HG02588 (cell line): ENCODE measurements around the gene NOS3.
A peak's percentile ranks its signal among the peaks of the same experiment; 100 is the strongest.

Experiments used
- ATAC-seq: cut with Tn5 transposase; IDR thresholded peaks from one replicate; pipeline ENCODE4 v1.9.1; 2021; ENCODE audit warnings: mild to moderate bottlenecking, moderate library complexity; ENCODE audit not compliant: unreplicated experiment

Gene NOS3

GRCh38 chr7:150951521-150951920 is 39.3 kb upstream of the NOS3 start:
- no peak for ATAC-seq

GRCh38 chr7:150952331-150953050 is 38.3 kb upstream of the NOS3 start:
- ATAC-seq: no peak

- ATAC-seq: no peak
Measured at GRCh38 chr7:150953061-150953997, 37.5 kb upstream of the NOS3 start.

- ATAC-seq: no peak
Measured at GRCh38 chr7:150954201-150954985, 36.4 kb upstream of the NOS3 start.

GRCh38 chr7:150954986-150955518 is 35.8 kb upstream of the NOS3 start:
- no peak for ATAC-seq

GRCh38 chr7:150955519-150956394 is 35.1 kb upstream of the NOS3 start:
- ATAC-seq: no peak

- ATAC-seq: no peak
Measured at GRCh38 chr7:150956395-150957132, 34.3 kb upstream of the NOS3 start.

- ATAC-seq: no peak
Measured at GRCh38 chr7:150957133-150958020, 33.4 kb upstream of the NOS3 start.

- no peak for ATAC-seq
Measured at GRCh38 chr7:150958062-150958552, 32.7 kb upstream of the NOS3 start.

- ATAC-seq: no peak
Measured at GRCh38 chr7:150958597-150958996, 32.2 kb upstream of the NOS3 start.

- no peak for ATAC-seq
Measured at GRCh38 chr7:150959081-150959480, 31.7 kb upstream of the NOS3 start.

GRCh38 chr7:150959739-150960734 is 30.8 kb upstream of the NOS3 start:
- no peak for ATAC-seq

GRCh38 chr7:150961510-150962289 is 29.1 kb upstream of the NOS3 start:
- ATAC-seq: no peak

- ATAC-seq: no peak
Measured at GRCh38 chr7:150962290-150962552, 28.6 kb upstream of the NOS3 start.

- ATAC-seq: peak; percentile 56
Measured at GRCh38 chr7:150962553-150963399, 28.0 kb upstream of the NOS3 start.
